Suprapubic skin (tissue), 4 donors: Measurements from ENCODE around the gene HSD3B1.

Experiments used
- EP300 ChIP-seq: sonication (generic); formaldehyde crosslinking; IDR thresholded peaks from one replicate; pipeline ENCODE4 v1.6.1; 2017; ENCODE audit warnings: antibody characterized with exemption
- POLR2A ChIP-seq, 2 donors: fragments of 450-650 bp; IDR thresholded peaks; one replicate each; pipeline ENCODE4 v1.6.1; 2017; ENCODE audit warnings: antibody characterized with exemption in 2 of 2, mild to moderate bottlenecking in 2 of 2, moderate library complexity in 2 of 2
- POLR2AphosphoS5 ChIP-seq, 3 donors: sonication (generic); formaldehyde crosslinking; IDR thresholded peaks; one replicate each; pipeline ENCODE4 v1.6.1; 2017; ENCODE audit warnings: antibody characterized with exemption in 3 of 3
- TF ChIP-seq, protein P1 (sequence below), 2 donors: fragments of 200-600 bp in 1 of 2; fragments of 450-650 bp in 1 of 2; sonication (generic) in 1 of 2; IDR thresholded peaks; one replicate each; pipeline ENCODE4 v1.5.1; 2016 to 2019; ENCODE audit warnings: antibody characterized with exemption in 2 of 2, mild to moderate bottlenecking in 1 of 2, moderate library complexity in 1 of 2

DNA sequence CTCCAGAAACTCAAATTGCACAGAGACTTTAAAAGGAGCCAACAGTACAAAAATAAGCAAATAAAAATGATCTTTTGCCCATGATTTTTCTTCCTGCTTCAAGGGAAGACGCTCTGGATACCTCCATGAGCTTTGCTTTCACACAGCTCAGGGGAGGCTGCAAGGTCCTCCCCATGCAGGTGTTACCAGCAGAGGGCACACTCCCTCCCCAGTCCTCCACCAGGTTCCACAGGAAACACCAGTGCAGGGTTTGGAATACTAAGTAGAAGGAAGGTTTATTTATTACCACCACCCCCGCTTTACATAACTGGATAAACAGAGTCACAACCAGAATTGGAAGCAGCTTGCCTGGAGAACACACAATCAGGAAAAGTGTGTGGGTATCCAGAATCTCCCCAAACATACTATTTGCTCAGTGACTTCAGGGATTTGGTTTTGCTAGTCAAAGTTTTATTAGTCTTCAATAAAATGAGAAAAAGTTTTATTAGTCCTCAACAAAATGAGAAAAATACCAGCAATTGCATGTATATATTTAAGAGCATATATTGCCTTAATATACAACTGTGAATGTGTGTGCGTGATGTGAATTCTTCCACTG lies 37.3 kb downstream of the HSD3B1 start:
- TF ChIP-seq, protein P1, sequence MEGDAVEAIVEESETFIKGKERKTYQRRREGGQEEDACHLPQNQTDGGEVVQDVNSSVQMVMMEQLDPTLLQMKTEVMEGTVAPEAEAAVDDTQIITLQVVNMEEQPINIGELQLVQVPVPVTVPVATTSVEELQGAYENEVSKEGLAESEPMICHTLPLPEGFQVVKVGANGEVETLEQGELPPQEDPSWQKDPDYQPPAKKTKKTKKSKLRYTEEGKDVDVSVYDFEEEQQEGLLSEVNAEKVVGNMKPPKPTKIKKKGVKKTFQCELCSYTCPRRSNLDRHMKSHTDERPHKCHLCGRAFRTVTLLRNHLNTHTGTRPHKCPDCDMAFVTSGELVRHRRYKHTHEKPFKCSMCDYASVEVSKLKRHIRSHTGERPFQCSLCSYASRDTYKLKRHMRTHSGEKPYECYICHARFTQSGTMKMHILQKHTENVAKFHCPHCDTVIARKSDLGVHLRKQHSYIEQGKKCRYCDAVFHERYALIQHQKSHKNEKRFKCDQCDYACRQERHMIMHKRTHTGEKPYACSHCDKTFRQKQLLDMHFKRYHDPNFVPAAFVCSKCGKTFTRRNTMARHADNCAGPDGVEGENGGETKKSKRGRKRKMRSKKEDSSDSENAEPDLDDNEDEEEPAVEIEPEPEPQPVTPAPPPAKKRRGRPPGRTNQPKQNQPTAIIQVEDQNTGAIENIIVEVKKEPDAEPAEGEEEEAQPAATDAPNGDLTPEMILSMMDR (IDR thresholded peaks at IDR 0.05): peak in 1 of 2 donors; percentile 18
- TF ChIP-seq EP300: no peak
- TF ChIP-seq POLR2A (IDR thresholded peaks at IDR 0.05): no peak
- no peak for TF ChIP-seq POLR2AphosphoS5 (IDR thresholded peaks at IDR 0.05)
